GM21576 (cell line): ENCODE measurements around the gene ZNF311.
A peak's percentile ranks its signal among the peaks of the same experiment; 100 is the strongest.

Experiments used
- ATAC-seq: cut with Tn5 transposase; IDR thresholded peaks from one replicate; pipeline ENCODE4 v1.9.1; 2021; ENCODE audit warnings: mild to moderate bottlenecking, moderate library complexity; ENCODE audit not compliant: unreplicated experiment

Gene ZNF311

GRCh38 chr6:29005183-29005885 is at the start of gene ZNF311:
Gene ZNF311 (minus strand): TSS chr6:29005315. CDS start chr6:29003954, 1,361 bp downstream.
- no peak for ATAC-seq

- no peak for ATAC-seq
Measured at GRCh38 chr6:29051680-29052079, 46.6 kb upstream of the ZNF311 start.

- ATAC-seq: no peak
Measured at GRCh38 chr6:29045075-29045474, 40.0 kb upstream of the ZNF311 start, which contains the start of gene OR2W1. Gene OR2W1 (minus strand): TSS chr6:29045175. CDS start chr6:29045175, 0 bp downstream.

GRCh38 chr6:29035951-29036350 is 30.8 kb upstream of the ZNF311 start:
- no peak for ATAC-seq

- no peak for ATAC-seq
Measured at GRCh38 chr6:29028821-29029220, 23.7 kb upstream of the ZNF311 start.

- no peak for ATAC-seq
Measured at GRCh38 chr6:29025927-29026585, 20.9 kb upstream of the ZNF311 start.

GRCh38 chr6:29021434-29021833 is 16.3 kb upstream of the ZNF311 start:
- ATAC-seq: no peak

- ATAC-seq: no peak
Measured at GRCh38 chr6:29019629-29020028, 14.5 kb upstream of the ZNF311 start.

- no peak for ATAC-seq
Measured at GRCh38 chr6:29017428-29017802, 12.3 kb upstream of the ZNF311 start.

GRCh38 chr6:29016559-29017427 is 11.7 kb upstream of the ZNF311 start:
- peak; percentile 88 for ATAC-seq

GRCh38 chr6:29014729-29015608 is 9.9 kb upstream of the ZNF311 start:
- ATAC-seq: no peak

- no peak for ATAC-seq
Measured at GRCh38 chr6:29011276-29011734, 6.2 kb upstream of the ZNF311 start.

- ATAC-seq: no peak
Measured at GRCh38 chr6:29009358-29009757, 4.2 kb upstream of the ZNF311 start.

- no peak for ATAC-seq
Measured at GRCh38 chr6:29008089-29008488, 3.0 kb upstream of the ZNF311 start.

- no peak for ATAC-seq
Measured at GRCh38 chr6:28996844-28997510, 8.1 kb downstream of the ZNF311 start.

- no peak for ATAC-seq
Measured at GRCh38 chr6:28995093-28995650, 9.9 kb downstream of the ZNF311 start.

GRCh38 chr6:28988536-28989311 is 16.4 kb downstream of the ZNF311 start:
- ATAC-seq: no peak

- ATAC-seq: no peak
Measured at GRCh38 chr6:28985462-28986164, 19.5 kb downstream of the ZNF311 start.
